A673 (cell line): Measurements from ENCODE around the gene MYO1D.

Experiments used
- EZH2 ChIP-seq: fragments of 200-600 bp; sonication (generic); IDR thresholded peaks from 2 replicates; pipeline ENCODE4 v1.6.1; 2017; ENCODE audit warnings: borderline replicate concordance, low read depth, mild to moderate bottlenecking, mixed read lengths, antibody characterized with exemption, low read length; ENCODE audit not compliant: poor library complexity, severe bottlenecking
- TF ChIP-seq, protein P1 (sequence below): fragments of 300-800, 200-600 bp; sonication (generic); conservative IDR thresholded peaks from 2 replicates; pipeline ENCODE4 v1.5.1; 2017; ENCODE audit warnings: low read depth, mild to moderate bottlenecking, antibody characterized with exemption, low read length, moderate library complexity, mixed read lengths

DNA sequence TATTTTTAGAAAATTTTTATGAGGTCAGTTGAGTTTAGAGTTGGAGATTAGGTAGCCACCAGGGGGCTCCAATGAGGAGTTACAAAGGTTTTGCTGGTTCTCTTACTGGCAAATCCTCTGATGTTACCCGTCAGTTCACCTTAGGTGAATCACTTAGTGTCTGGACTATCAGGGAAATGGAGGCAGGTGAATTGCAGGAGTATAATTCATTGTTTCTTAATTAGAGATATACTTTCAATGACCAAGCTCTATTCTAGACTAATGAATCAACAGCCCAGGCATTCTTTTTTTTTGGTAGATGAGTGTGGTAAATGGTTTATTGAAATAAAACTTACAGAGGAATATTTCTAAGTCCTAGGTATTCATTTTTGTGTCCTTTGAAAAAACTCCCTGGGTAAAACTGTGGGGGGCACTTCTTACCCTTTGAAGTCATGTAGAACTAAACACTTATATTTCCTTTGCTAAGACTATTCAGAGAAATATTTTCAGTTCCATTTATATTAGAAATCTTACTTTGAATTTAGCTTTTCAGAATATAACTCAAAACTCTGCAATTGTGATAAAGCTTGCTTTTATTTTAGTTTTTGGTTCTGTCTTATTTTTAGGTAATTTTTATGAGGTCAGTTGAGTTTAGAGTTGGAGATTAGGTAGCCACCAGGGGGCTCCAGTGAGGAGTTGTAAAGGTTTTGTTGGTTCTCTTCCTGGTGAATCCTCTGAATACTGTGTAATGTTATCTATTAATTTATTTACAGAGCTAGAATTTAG, 414.9 kb downstream of the MYO1D start:
- TF ChIP-seq EZH2, result no peak
- TF ChIP-seq, protein P1, sequence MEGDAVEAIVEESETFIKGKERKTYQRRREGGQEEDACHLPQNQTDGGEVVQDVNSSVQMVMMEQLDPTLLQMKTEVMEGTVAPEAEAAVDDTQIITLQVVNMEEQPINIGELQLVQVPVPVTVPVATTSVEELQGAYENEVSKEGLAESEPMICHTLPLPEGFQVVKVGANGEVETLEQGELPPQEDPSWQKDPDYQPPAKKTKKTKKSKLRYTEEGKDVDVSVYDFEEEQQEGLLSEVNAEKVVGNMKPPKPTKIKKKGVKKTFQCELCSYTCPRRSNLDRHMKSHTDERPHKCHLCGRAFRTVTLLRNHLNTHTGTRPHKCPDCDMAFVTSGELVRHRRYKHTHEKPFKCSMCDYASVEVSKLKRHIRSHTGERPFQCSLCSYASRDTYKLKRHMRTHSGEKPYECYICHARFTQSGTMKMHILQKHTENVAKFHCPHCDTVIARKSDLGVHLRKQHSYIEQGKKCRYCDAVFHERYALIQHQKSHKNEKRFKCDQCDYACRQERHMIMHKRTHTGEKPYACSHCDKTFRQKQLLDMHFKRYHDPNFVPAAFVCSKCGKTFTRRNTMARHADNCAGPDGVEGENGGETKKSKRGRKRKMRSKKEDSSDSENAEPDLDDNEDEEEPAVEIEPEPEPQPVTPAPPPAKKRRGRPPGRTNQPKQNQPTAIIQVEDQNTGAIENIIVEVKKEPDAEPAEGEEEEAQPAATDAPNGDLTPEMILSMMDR, result peak; percentile 56
